SU-DHL-6 (cell line): ENCODE measurements around the gene ABCE1.

Source experiments
- H2AFZ ChIP-seq: fragments of 200-600 bp; sonication (generic); 2 replicates; pipeline ENCODE4 v1.6.1; 2014; ENCODE audit warnings: low read depth, mild to moderate bottlenecking, moderate library complexity, mixed read lengths, antibody characterized with exemption, low read length; ENCODE audit not compliant: severe bottlenecking
- H3F3A ChIP-seq: fragments of 200-600 bp; shearing (Covaris generic); 2 replicates; pipeline ENCODE4 v1.6.0; 2016; ENCODE audit warnings: antibody characterized with exemption, mild to moderate bottlenecking; ENCODE audit not compliant: insufficient read depth
- H3K27ac ChIP-seq: fragments of 200-600 bp; sonication (generic); 2 replicates; pipeline ENCODE4 v1.5.1; 2016; ENCODE audit warnings: low read depth, mild to moderate bottlenecking, low read length, moderate library complexity, mixed read lengths
- H3K27me3 ChIP-seq: fragments of 200-600 bp; sonication (generic), shearing (Covaris generic); 2 replicates; pipeline ENCODE4 v1.6.0; 2014; ENCODE audit warnings: mild to moderate bottlenecking, low read length
- H3K36me3 ChIP-seq: fragments of 200-600 bp; sonication (generic); 2 replicates; pipeline ENCODE4 v1.6.1; 2014; ENCODE audit warnings: mild to moderate bottlenecking, low read length, mixed read lengths
- H3K4me2 ChIP-seq: fragments of 300-600, 200-600 bp; shearing (Covaris generic), sonication (generic); 2 replicates; pipeline ENCODE4 v1.6.0; 2014; ENCODE audit warnings: low read length, low read depth, mild to moderate bottlenecking; ENCODE audit not compliant: poor library complexity, severe bottlenecking
- H3K4me3 ChIP-seq: fragments of 200-600 bp; sonication (generic); 2 replicates; pipeline ENCODE4 v1.5.1; 2014; ENCODE audit warnings: antibody characterized with exemption, low read length, mild to moderate bottlenecking, mixed read lengths; ENCODE audit not compliant: insufficient read depth, poor library complexity, severe bottlenecking
- H3K79me2 ChIP-seq: fragments of 200-600 bp; sonication (generic); 2 replicates; pipeline ENCODE4 v1.6.1; 2014; ENCODE audit warnings: mild to moderate bottlenecking, low read length, moderate library complexity; ENCODE audit not compliant: insufficient read depth
- H3K9ac ChIP-seq: fragments of 200-600 bp; sonication (generic); 2 replicates; pipeline ENCODE4 v1.7.0; 2014; ENCODE audit warnings: mild to moderate bottlenecking, low read length
- H3K9me2 ChIP-seq: fragments of 200-600 bp; sonication (generic); replicated peaks from 2 replicates; pipeline ENCODE4 v1.6.1; 2014; ENCODE audit warnings: low read length; ENCODE audit not compliant: insufficient read depth
- H3K9me3 ChIP-seq: fragments of 200-600 bp; sonication (generic); 2 replicates; pipeline ENCODE4 v1.6.1; 2014; ENCODE audit warnings: low read length, mixed read lengths; ENCODE audit not compliant: insufficient read depth
- H4K20me1 ChIP-seq: fragments of 200-600 bp; sonication (generic); 2 replicates; pipeline ENCODE4 v1.6.1; 2014; ENCODE audit warnings: low read depth, mild to moderate bottlenecking, antibody characterized with exemption, low read length, moderate library complexity, mixed read lengths
- CTCF ChIP-seq: fragments of 200-600 bp; sonication (generic); IDR thresholded peaks from one replicate; pipeline ENCODE4 v1.5.1; 2017; ENCODE audit warnings: antibody characterized with exemption, mild to moderate bottlenecking, low read length, moderate library complexity; ENCODE audit not compliant: insufficient read depth, poor library complexity, severe bottlenecking
- EZH2phosphoT487 ChIP-seq: fragments of 200-600 bp; sonication (generic), shearing (Covaris generic); conservative IDR thresholded peaks from 2 replicates; pipeline ENCODE4 v1.6.1; 2018; ENCODE audit warnings: mild to moderate bottlenecking, antibody characterized with exemption, low read length, moderate library complexity, mixed read lengths

The ABCE1 gene

GRCh38 chr4:145099653-145100052 is 1.5 kb downstream of the ABCE1 start:
- peaks cover 87% of the 10 kb centered on the region for H3K79me2 ChIP-seq
- no peaks in the 10 kb centered on the region for H3K9me2 ChIP-seq
- no peak overlapping the region for H3K27ac ChIP-seq
- H3K27me3 ChIP-seq, result no peaks in the 10 kb centered on the region
- H3K4me2 ChIP-seq, result peak overlapping the region; percentile 97
- peaks cover 31% of the 10 kb centered on the region; the same call in 1 of the 2 replicates for H4K20me1 ChIP-seq
- H2AFZ ChIP-seq, result no peak overlapping the region
- H3K9ac ChIP-seq, result peak overlapping the region; percentile 82
- H3K36me3 ChIP-seq, result peaks cover 17% of the 10 kb centered on the region
- H3F3A ChIP-seq, result no peaks in the 10 kb centered on the region
- H3K9me3 ChIP-seq, result no peaks in the 10 kb centered on the region
- TF ChIP-seq EZH2phosphoT487 (no peak), CTCF (no peak)
- peak overlapping the region; percentile 85 for H3K4me3 ChIP-seq

- no peaks in the 10 kb centered on the region for H3K27me3 ChIP-seq
- peaks cover 86% of the 10 kb centered on the region for H3K79me2 ChIP-seq
- H3K4me3 ChIP-seq, result no peak overlapping the region
- peaks cover 34% of the 10 kb centered on the region; the same call in 1 of the 2 replicates for H4K20me1 ChIP-seq
- H3F3A ChIP-seq, result peaks cover 4% of the 10 kb centered on the region; the same call in 1 of the 2 replicates
- H3K9ac ChIP-seq, result no peak overlapping the region
- H3K9me2 ChIP-seq, result no peaks in the 10 kb centered on the region
- H3K27ac ChIP-seq, result no peak overlapping the region
- no peak overlapping the region for H2AFZ ChIP-seq
- H3K4me2 ChIP-seq, result peak overlapping the region; percentile 97
- peaks cover 27% of the 10 kb centered on the region for H3K36me3 ChIP-seq
- TF ChIP-seq EZH2phosphoT487 (no peak), CTCF (no peak)
- H3K9me3 ChIP-seq, result no peaks in the 10 kb centered on the region
Measured at GRCh38 chr4:145101091-145101490, 3.0 kb downstream of the ABCE1 start.

- H3F3A ChIP-seq, result peaks cover 6% of the 10 kb centered on the region; the same call in 1 of the 2 replicates
- H3K27ac ChIP-seq, result no peak overlapping the region
- no peak for TF ChIP-seq EZH2phosphoT487
- TF ChIP-seq CTCF, result no peak
- peaks cover 81% of the 10 kb centered on the region for H3K79me2 ChIP-seq
- no peak overlapping the region for H3K9ac ChIP-seq
- no peaks in the 10 kb centered on the region for H3K9me3 ChIP-seq
- H3K27me3 ChIP-seq, result no peaks in the 10 kb centered on the region
- H3K4me3 ChIP-seq, result no peak overlapping the region
- peaks cover 39% of the 10 kb centered on the region; the same call in 1 of the 2 replicates for H4K20me1 ChIP-seq
- H3K4me2 ChIP-seq, result peak overlapping the region; percentile 97
- H2AFZ ChIP-seq, result no peak overlapping the region
- H3K9me2 ChIP-seq, result no peaks in the 10 kb centered on the region
- peaks cover 42% of the 10 kb centered on the region for H3K36me3 ChIP-seq
Measured at GRCh38 chr4:145102619-145103018, 4.5 kb downstream of the ABCE1 start.
